Measurements from ENCODE around the gene RAB11B.
"Not testable (repeated sequence)": the region's sequence is repeated elsewhere in the genome, so short reads cannot be mapped to it uniquely, and the experiment has no call there.

RAB11B gene

GRCh38 chr19:8429044-8429443 lies 38.9 kb downstream of the RAB11B start:
- no peak for DNase-seq (ENCODE audit: low spot score)

- no peak for DNase-seq (ENCODE audit: low spot score)
Observed at GRCh38 chr19:8429826-8430225, 39.7 kb downstream of the RAB11B start.

- no peak for DNase-seq (ENCODE audit: low spot score)
Observed at GRCh38 chr19:8430650-8431049, 40.5 kb downstream of the RAB11B start.

- DNase-seq (ENCODE audit: low spot score), result no peak
Observed at GRCh38 chr19:8438236-8438635, 48.1 kb downstream of the RAB11B start.

GRCh38 chr19:8441725-8442544 lies 51.8 kb downstream of the RAB11B start:
- no peak for DNase-seq (ENCODE audit: low spot score)

- not testable (repeated sequence) for DNase-seq (ENCODE audit: low spot score)
Observed at GRCh38 chr19:8444140-8444676, 54.0 kb downstream of the RAB11B start.

GRCh38 chr19:8444677-8445487 lies 54.7 kb downstream of the RAB11B start, which contains the start of gene HNRNPM:
Gene HNRNPM (plus strand): TSS chr19:8444975. CDS start chr19:8444999, 24 bp downstream.
- DNase-seq (ENCODE audit: low spot score), result peak; percentile 98

GRCh38 chr19:8445488-8446001 lies 55.4 kb downstream of the RAB11B start:
- no peak for DNase-seq (ENCODE audit: low spot score)

GRCh38 chr19:8446061-8446709 lies 56.0 kb downstream of the RAB11B start:
- no peak for DNase-seq (ENCODE audit: low spot score)

- DNase-seq (ENCODE audit: low spot score), result no peak
Observed at GRCh38 chr19:8449830-8450229, 59.7 kb downstream of the RAB11B start.

GRCh38 chr19:8451377-8451776 lies 61.2 kb downstream of the RAB11B start:
- DNase-seq (ENCODE audit: low spot score), result no peak

- no peak for DNase-seq (ENCODE audit: low spot score)
Observed at GRCh38 chr19:8451885-8452284, 61.7 kb downstream of the RAB11B start.

- no peak for DNase-seq (ENCODE audit: low spot score)
Observed at GRCh38 chr19:8452446-8453123, 62.4 kb downstream of the RAB11B start.

GRCh38 chr19:8453616-8454015 lies 63.5 kb downstream of the RAB11B start:
- no peak for DNase-seq (ENCODE audit: low spot score)

All from hepatic stellate cell (primary cell).